NCI-H526 (cell line): Measurements from ENCODE around the gene PSMB7.

Experiments
- DNase-seq, 2 experiments: peaks; one replicate each; lab custom pipeline; 2025; lab: John Stamatoyannopoulos, UW

PSMB7 gene

DNA sequence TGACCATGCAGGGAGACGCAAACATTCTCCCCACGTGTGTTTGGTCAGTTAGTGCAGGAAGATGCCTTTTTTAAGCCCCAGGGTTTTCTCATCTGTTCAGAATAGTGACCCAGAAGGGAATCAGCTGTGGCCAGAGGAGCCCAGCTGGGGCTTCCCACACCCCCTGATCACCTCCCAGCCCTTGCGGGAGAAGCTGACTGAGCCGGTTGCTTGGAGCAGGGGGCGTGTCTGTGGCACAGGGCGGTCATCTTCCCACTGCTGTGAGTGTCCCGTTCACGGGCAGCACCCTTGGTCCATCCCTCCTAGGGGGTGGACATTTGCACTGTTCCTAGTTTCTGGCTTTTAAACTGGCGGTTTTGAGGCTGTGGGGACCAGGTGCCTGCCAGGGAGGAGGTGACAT, 87.8 kb downstream of the PSMB7 start:
- DNase-seq: no peak

- DNase-seq: no peak
Observed at GRCh38 chr9:124326378-124326777, 88.9 kb downstream of the PSMB7 start.

- no peak for DNase-seq
Observed at GRCh38 chr9:124325816-124326215, 89.4 kb downstream of the PSMB7 start.

- DNase-seq: no peak
Observed at GRCh38 chr9:124323904-124324303, 91.3 kb downstream of the PSMB7 start.

DNA sequence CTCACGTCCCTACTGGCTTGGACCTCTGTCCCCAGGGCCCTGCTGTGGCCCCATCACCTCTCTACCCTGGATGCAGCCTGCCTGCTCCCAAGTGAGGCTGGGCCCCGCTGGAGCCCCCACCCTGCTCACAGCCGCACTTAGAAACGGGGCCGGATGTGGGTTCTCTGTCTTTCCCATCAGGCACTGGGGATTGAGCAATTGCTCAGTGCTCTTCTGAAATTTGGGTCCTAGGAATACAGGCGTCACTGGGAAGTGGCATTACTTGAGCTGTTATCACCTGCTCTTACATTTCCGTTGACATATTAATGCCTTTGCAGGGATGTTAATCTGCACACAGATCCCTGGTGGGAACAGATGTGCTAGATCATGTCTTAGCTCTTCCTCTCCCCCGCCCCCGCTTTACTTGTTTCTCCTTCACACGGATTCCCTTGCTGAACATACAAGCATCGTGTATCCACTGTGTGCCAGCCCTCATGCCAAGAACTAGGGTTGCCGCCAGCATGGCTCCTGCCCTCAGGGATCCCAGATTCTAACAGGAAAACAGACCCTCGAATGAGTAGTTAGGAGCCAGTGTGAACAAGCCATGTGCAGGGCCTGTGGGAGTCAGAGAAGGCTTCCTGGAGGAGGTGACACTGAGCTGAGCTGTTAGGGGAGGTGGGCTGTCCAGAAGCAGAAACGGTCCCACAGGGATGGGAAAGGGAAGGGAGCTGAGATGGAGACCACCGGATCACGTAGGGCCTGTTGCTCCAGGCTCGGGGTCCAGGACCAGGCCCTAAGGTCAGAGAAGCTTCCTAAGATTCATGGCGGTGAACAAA, 92.4 kb downstream of the PSMB7 start:
- DNase-seq: no peak

GRCh38 chr9:124321935-124322334, 93.3 kb downstream of the PSMB7 start:
- DNase-seq: no peak

DNA sequence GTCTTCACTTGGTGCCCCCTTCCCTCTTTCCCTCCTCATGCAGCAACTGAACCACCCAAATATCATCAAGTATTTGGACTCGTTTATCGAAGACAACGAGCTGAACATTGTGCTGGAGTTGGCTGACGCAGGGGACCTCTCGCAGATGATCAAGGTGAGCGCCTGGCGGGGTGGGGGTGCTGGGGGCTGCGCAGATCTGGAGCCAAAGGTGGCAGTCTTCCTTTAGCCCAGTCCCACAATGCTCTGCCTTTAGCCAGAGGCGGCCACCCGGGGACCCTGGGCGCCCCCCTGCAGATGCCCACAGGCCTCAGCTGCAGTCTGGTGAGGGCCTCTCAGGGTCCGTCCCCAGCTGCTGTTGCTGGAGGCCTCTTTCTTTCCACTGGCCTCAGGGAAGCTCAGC, 93.8 kb downstream of the PSMB7 start:
- no peak for DNase-seq

DNA sequence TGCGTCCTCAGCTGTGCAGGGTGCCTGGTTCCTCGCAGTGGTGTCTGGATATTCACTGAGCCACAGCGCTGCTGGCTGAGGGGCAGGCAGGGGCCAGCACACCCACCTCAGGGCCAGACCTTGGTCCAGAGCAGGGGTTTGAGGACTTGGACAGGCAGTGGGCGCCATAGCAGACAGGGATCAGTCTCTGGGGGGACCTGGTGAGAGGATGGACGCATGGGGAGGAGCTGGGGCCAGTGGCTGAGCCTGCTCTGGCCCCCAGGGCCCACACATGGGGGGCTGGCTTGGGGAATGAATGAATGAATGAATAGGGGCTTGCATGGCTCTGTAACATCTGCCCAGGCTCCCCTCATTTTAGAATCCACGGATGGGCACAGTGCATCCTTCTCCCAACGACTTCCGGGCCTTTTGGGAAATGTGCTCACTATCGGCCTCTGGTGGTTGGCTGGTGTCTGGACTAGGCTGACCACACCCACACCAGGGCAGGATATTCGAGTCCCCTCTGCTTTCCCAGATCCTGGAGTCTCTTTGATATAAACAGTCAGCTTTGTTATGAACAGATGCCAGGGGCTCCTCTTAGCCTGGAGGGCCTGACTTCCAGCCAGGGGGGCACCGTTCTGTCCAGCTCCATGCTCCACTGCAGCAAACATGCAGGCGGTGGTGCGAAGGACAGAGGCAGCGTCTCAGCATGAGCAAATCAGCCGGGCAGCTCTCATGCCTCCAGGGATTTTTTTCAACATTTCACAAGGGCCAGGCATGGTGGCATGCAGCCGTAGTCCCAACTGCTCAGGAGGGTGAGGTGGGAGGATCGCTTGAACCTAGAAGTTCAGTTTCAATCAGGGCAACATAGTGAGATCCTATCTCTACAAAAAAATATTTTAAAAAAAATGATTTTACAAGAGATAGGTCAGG, 94.9 kb downstream of the PSMB7 start:
- DNase-seq: peak in 1 of 2 experiments; percentile 58

DNA sequence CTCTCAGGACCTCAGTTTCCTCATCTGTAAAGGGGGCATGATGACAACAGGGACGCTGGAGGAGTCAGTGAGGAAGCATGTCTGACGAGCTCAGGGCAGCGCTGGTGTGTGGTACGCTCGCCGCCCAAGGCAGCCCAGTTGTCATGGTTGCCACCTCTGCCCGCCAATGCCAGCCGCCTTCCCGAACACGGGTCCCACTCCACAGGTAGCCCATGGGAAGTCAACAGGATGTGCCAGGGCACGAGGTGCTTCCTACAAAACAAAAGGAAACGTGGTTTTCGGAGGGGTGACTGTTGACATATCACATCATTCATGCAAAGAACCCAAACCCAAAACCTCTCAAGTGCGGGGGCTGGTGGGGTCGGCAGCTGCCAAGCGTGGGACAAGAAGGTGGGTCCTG, 99.4 kb downstream of the PSMB7 start:
- DNase-seq: no peak

DNA sequence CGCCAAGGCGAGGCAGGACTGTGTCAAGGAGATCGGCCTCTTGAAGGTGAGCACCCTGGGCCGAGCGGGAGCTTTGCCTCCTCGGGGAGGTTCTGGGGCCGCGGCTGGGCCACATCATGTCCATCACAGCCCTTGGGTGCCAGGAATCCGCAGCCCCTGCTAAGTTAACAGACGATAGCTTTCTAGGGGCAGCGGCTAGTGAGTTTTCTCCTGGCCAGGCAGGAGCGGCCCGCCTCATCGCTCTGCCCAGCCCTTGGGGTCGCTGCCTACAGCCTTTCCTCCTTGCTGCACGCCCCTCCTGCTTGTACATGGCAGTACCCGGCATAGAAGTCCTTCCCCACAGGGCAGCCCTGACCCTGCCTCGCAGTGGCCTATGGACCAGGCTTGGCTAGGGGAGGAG, 101.3 kb downstream of the PSMB7 start:
- no peak for DNase-seq

- DNase-seq: no peak
Observed at GRCh38 chr9:124312290-124313265, 102.7 kb downstream of the PSMB7 start.

DNA sequence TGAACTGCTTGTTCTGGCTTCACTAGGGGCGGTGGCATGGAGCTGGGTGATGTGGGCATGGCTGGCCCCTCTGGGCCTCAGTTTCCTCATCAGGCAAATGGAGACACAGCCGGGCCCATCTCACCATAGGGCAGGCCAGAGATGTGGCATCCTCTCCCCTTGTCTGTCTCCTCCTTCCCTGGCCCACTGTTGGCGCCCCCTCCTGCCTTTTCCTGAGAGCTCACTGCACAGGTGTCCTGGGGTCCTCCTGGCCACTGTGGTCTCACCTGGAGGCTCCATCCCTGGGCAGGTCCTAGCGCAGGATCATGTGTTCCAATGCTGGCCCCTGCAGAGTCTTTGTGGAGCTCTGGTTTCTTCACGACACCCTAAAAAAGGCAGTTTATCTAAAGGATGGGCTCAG, 104.0 kb downstream of the PSMB7 start:
- no peak for DNase-seq

DNA sequence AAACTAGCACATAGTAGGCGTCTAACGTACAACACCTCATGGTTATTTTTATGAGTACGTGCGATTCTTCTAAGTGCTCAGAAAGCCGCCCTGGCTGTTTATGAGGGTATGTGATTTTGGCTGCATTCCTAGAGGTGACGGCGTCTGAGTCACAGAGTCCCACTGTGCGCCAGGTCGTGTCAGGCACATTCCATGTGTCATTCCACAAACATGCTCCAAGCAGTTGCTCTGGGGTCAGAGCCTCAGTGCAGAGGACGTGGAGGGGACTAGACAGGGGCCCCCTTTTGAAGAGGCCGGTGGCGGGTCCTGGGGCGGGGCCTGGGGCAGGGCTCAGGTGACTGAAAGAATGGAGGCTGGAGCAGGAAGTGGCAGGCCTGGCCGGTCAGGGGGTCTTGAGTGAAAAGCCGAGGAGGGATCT, 105.6 kb downstream of the PSMB7 start:
- no peak for DNase-seq

- peak in 1 of 2 experiments; percentile 43 for DNase-seq
Observed at GRCh38 chr9:124308606-124309491, 106.4 kb downstream of the PSMB7 start.

GRCh38 chr9:124307379-124308030, 107.7 kb downstream of the PSMB7 start:
- no peak for DNase-seq

GRCh38 chr9:124306098-124306735, 109.0 kb downstream of the PSMB7 start:
- no peak for DNase-seq

DNA sequence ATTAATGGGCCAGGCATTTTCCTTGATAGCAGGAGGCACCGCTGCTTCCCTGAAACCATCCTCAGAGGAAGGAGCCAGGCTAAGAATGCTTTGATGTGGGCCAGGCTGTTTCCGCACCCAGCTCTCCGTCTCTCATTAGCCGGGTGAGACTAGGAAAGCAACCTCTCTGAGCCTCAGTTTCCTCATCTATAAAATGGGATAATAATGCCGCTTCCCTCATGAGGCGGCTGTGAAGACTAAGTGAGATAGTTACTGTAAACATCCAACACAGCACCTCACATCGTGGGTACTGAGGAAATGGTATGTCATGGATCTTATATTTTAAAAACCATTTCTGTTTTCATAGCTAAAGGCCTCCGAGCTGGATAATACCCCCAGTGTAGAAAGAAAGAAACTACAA, 111.0 kb downstream of the PSMB7 start:
- no peak for DNase-seq

DNA sequence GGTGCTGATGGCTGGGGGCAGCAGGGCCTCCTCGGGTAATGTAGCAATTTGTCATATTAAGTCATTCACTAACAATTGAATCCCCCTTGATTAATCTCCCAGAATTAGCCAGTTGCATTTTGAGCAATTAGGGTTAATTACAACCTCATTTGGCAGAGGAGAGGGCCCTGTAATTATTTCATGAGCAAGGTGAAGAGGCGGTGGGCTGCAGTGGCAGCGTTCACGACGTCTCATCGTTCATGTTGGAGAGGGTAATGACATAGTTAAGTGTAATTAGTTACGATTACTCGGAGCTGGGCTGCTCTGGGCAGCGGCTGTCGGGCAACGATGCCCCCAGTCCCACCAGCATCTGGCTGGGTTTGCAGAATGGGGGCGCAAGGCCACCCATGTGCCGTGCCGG, 111.5 kb downstream of the PSMB7 start:
- no peak for DNase-seq
